GM12874 (cell line): ENCODE results near the gene ELOVL5.

ENCODE experiments used
- TF ChIP-seq, protein P1 (sequence below): IDR thresholded peaks from 2 replicates; pipeline ENCODE4 v1.5.1; 2011; ENCODE audit warnings: low read depth, mild to moderate bottlenecking, control low read depth, low read length, moderate library complexity; ENCODE audit not compliant: insufficient read depth

ELOVL5 gene

DNA sequence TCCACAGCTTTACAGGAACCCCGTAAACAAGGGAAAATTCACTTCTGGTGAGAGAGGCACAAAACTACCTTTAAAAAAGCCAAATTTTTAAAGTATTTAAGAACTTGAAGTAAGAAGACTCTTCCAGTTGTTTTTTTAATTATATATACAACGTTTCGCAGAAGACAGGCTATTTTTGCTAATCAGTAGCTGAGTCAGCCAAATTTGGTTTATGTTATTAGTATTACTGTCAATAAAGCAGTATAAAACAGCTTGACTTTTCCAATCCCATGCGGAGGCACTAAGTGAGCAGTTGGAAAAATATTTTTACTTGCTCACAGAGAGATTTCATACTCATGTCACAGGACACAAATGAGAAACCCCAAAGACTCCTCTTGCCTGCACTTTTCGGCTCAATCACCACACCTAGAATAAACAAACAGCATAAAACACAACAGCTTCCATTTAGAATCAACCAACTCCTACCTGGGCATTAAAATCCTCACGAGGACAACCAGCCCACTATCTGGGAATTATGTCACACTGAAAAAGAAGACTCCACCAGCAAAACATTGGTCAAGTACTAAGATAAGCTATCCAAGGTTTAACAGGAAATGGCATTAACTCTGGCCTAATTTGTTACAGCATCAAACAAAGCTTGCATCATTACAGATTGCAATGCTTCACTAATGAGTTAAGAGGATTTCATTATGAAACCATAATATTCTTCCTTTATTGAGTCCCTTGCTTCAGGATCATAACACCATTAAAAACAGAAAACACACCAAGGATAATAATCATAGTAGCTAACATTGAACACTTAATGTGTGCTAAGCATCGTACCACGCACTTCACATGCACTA, 26.3 kb downstream of the ELOVL5 start:
- TF ChIP-seq, protein P1, sequence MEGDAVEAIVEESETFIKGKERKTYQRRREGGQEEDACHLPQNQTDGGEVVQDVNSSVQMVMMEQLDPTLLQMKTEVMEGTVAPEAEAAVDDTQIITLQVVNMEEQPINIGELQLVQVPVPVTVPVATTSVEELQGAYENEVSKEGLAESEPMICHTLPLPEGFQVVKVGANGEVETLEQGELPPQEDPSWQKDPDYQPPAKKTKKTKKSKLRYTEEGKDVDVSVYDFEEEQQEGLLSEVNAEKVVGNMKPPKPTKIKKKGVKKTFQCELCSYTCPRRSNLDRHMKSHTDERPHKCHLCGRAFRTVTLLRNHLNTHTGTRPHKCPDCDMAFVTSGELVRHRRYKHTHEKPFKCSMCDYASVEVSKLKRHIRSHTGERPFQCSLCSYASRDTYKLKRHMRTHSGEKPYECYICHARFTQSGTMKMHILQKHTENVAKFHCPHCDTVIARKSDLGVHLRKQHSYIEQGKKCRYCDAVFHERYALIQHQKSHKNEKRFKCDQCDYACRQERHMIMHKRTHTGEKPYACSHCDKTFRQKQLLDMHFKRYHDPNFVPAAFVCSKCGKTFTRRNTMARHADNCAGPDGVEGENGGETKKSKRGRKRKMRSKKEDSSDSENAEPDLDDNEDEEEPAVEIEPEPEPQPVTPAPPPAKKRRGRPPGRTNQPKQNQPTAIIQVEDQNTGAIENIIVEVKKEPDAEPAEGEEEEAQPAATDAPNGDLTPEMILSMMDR = no peak

DNA sequence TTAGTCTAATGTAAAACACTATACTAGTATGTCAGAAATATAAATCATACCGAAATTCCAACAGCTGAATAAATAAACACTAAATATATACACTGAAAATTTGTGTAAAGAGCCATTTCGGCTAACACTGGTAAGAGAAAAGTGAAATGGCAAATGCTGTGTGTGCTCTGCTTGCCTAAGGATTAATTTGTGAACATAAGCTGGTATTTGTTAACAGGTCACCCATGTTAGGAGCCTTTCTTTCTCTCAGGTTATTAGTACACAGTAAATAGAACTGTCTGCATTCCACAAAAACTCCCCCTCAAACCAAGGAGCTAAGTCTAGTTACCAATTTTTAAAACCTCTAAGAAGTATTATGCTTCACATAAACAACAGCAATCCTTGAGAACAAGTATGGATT, 27.0 kb downstream of the ELOVL5 start:
- TF ChIP-seq, protein P1 = no peak

DNA sequence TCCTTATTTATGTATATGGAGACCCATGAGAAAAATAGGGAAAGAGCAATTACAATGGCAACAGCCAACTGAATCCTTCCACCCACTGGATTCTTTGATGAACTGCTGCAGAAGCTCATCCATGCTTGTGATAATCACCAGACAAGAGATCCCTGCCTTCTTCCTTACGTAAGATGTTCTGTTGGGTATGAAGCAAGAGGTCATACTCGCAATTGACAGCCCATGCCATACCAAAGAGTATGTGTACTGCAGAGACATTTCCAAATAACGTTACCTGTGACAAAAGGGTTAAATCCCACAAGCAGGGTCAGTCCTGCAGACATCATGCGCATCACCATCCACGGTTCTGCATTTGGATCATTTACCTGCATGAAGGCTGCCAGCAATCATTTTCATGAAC, 27.8 kb downstream of the ELOVL5 start:
- TF ChIP-seq, protein P1 = no peak

DNA sequence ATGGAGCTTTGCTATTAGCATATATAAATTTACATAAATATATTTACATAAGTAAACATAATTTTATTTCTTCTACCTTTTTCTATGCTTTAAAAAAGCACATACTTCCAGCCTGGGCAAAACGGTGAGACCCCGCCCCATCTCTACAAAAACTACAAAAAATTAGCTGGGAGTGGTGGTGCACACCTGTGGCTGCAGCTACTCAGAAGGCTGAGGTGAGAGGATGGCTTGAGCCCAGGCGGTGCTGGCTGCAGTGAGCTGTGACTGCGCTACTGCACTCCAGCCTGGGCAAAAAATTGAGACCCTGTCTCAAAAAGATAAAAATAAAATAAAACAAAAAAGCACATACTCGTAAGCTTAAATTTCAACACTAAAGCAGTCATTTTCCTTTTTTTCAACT, 30.3 kb downstream of the ELOVL5 start:
- TF ChIP-seq, protein P1 = no peak

DNA sequence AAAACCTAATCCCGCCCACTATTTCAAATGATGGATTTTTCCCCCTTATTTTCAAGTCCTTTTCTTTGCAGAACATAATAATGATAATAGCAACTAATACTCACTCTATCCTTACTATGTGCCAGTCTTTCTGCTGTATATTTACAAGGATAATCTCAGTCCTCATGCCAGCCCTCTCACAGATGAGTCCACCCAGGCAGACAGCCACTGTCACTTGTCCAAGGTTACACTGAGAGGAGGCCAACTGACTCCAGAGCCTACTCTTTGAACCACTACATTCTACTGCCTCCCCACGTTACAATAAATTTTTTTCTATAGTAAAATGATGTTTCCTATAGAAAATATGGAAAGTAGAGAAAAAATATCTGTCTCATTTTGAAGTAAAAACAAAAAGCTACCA, 30.9 kb downstream of the ELOVL5 start:
- TF ChIP-seq, protein P1 = no peak

DNA sequence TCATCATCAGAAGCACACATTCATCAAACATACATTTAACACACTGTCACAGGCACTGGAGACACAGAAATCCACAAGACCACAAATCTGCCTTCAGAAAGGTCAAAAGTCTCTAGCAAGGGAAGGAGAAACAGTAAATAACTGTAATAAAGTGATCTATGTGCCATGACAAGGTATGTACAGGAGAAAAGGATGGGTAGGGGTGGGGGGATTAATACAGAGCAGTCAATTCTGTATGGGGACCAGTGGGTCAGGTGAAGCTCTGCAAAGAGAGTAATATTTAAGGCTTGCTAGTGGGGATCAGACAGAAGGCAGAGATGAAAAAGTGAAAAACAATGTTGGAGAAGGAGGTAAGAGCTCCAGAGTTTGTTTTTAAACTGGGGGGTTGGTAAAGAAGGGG, 32.6 kb downstream of the ELOVL5 start:
- TF ChIP-seq, protein P1 = no peak

DNA sequence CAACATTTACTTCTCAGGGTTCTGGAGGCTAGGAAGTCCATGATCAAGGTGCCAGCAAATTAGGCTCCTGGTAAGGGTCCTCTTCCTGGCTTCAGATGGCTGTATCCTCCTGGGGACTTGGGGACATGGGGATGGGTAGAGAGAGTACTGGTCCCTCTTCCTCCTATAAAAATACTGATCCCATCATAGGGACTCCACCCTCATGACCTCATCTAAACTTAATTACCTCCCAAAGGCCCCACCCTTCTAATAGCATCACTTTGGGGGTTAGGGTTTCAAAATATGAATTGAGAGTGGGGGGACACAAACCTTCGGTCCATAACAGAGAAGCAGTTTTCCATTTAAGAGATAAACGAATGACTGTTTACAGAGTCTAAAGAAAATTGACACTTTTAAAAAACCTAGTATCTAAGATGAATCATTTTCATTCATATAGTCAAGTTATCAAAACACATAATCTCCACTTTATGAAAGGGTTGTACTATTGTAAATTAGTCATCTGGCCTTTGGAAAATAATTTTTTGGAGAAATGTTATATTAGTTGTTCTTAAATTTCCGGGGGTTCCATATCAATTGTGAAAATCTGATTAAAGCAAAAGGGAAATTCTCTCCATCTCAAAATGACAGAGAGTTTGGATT, 33.5 kb downstream of the ELOVL5 start:
- TF ChIP-seq, protein P1 = no peak
